ENCODE measurements around the gene WDR4. TPM values are rescaled to one million over a fixed set of nuclear protein-coding genes. Genes with fewer than 3 reads are reported as not detected.
"Not testable (repeated sequence)": the region's sequence is repeated elsewhere in the genome, so short reads cannot be mapped to it uniquely, and the experiment has no call there.

Gene WDR4
- total RNA-seq, 1 experiment from 2014 or later: 15.3 TPM

DNA sequence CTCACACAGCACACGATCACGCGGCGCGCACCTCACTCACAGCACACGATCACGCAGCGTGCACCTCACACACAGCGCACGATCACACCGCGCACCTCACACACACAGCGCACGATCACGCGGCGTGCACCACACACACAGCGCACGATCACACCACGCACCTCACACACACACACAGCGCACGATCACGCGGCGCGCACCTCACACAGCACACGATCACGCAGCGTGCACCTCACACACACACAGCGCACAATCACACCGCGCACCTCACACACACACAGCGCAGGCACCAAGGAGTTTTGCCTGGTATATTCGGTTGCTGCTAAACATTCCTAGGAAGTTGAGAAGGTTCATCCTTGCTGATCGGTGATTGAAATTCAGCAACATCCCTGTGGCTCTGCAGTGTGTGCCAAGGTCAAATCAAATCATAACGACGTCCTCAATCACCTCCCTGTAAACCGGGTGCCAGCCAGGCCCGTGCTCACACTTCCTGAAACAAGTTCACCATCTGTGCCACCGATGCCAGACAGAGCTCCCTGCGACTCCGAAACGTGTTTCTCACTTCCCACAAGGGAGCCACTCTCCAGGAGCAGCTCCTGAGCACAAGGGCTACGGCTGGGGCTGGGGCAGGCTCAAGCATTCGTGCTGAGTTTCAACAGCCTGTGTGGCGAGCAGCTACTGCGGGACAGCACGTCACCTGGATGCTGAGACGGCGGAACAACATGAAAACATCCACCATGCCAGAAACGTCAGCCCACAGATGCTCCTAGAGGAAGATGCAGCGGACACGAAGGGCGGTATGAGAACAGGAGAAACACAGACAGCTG, 30.2 kb downstream of the WDR4 start:
- H3K4me3 ChIP-seq (ENCODE audit: low read length): no peak overlapping the region
- H2AFZ ChIP-seq (ENCODE audit: low read length): no peak overlapping the region
- no peak for DNase-seq
- no peaks in the 10 kb centered on the region for H3K9me2 ChIP-seq (replicated peaks; ENCODE audit: insufficient read depth, low read length)
- H3K27me3 ChIP-seq (ENCODE audit: low read length): no peaks in the 10 kb centered on the region
- H3K36me3 ChIP-seq (ENCODE audit: insufficient read depth, low read length): peaks cover 22% of the 10 kb centered on the region
- peaks cover 28% of the 10 kb centered on the region for H3K79me2 ChIP-seq (ENCODE audit: low read length)
- H3K9ac ChIP-seq (ENCODE audit: low read length): no peak overlapping the region
- peaks cover 32% of the 10 kb centered on the region for H4K20me1 ChIP-seq (ENCODE audit: insufficient read depth, low read depth, low read length)
- no peaks in the 10 kb centered on the region for H3K4me1 ChIP-seq (ENCODE audit: low read length)
- H3K9me3 ChIP-seq (ENCODE audit: low read length): no peaks in the 10 kb centered on the region
- H3K27ac ChIP-seq (ENCODE audit: low read length): no peak overlapping the region
- H3K4me2 ChIP-seq (ENCODE audit: low read depth, low read length, poor library complexity, severe bottlenecking): no peak overlapping the region

DNA sequence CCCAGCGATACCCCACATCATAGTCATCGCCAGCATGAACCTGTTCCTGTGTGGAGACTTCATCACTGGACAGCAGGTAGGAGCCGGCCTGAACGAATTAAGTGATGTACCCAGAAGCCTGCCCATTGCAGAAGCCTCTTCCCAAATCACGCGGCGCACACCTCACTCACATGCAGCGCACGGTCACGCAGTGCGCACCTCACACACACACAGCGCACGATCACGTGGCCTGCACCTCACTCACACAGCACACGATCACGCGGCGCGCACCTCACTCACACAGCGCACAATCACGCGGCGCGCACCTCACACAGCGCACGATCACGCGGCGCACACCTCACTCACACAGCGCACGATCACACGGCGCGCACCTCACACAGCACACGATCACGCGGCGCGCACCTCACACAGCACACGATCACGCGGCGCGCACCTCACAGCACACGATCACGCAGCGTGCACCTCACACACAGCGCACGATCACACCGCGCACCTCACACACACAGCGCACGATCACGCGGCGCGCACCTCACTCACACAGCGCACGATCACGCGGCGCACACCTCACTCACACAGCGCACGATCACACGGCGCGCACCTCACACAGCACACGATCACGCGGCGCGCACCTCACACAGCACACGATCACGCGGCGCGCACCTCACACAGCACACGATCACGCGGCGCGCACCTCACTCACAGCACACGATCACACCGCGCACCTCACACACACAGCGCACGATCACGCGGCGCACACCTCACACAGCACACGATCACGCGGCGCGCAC, 31.0 kb downstream of the WDR4 start:
- not testable (repeated sequence) for H3K4me1 ChIP-seq (ENCODE audit: low read length); H3K27ac ChIP-seq (ENCODE audit: low read length); DNase-seq; H3K4me2 ChIP-seq (ENCODE audit: low read depth, low read length, poor library complexity, severe bottlenecking); H3K9me2 ChIP-seq (replicated peaks; ENCODE audit: insufficient read depth, low read length); H3K9ac ChIP-seq (ENCODE audit: low read length); H3K9me3 ChIP-seq (ENCODE audit: low read length); H2AFZ ChIP-seq (ENCODE audit: low read length); H3K4me3 ChIP-seq (ENCODE audit: low read length); H3K27me3 ChIP-seq (ENCODE audit: low read length)
- Histone ChIP-seq H3K79me2 (ENCODE audit: low read length) (peaks cover 28% of the 10 kb centered on the region), H3K36me3 (ENCODE audit: insufficient read depth, low read length) (peaks cover 27% of the 10 kb centered on the region), H4K20me1 (ENCODE audit: insufficient read depth, low read depth, low read length) (peaks cover 37% of the 10 kb centered on the region)

DNA sequence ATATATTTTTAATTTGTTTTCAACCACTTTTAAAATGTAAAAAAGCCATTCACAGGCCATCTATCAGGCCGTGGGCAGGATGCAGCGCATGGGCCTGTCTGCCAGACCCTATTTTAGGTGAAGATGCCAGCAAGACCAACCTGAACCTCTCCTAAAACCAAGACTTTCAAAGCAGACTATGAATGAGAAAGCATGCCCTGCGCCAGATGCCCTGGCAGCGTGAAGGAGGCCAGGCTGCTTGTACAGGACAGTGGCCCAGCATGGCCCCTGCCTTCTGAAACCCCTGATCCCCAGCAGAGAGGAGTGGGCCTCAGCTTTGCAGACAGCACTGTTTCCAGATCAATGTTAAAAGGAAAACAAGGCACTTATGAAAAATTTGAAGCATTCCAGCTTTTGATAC, 31.6 kb downstream of the WDR4 start:
- no peak overlapping the region for H3K9ac ChIP-seq (ENCODE audit: low read length)
- no peaks in the 10 kb centered on the region for H3K9me3 ChIP-seq (ENCODE audit: low read length)
- H3K36me3 ChIP-seq (ENCODE audit: insufficient read depth, low read length): peaks cover 32% of the 10 kb centered on the region
- H3K27ac ChIP-seq (ENCODE audit: low read length): no peak overlapping the region
- no peak for DNase-seq
- H4K20me1 ChIP-seq (ENCODE audit: insufficient read depth, low read depth, low read length): peaks cover 42% of the 10 kb centered on the region
- no peak overlapping the region for H3K4me2 ChIP-seq (ENCODE audit: low read depth, low read length, poor library complexity, severe bottlenecking)
- no peak overlapping the region for H3K4me3 ChIP-seq (ENCODE audit: low read length)
- no peaks in the 10 kb centered on the region for H3K9me2 ChIP-seq (replicated peaks; ENCODE audit: insufficient read depth, low read length)
- H3K27me3 ChIP-seq (ENCODE audit: low read length): no peaks in the 10 kb centered on the region
- no peaks in the 10 kb centered on the region for H3K4me1 ChIP-seq (ENCODE audit: low read length)
- H2AFZ ChIP-seq (ENCODE audit: low read length): no peak overlapping the region
- H3K79me2 ChIP-seq (ENCODE audit: low read length): peaks cover 28% of the 10 kb centered on the region

DNA sequence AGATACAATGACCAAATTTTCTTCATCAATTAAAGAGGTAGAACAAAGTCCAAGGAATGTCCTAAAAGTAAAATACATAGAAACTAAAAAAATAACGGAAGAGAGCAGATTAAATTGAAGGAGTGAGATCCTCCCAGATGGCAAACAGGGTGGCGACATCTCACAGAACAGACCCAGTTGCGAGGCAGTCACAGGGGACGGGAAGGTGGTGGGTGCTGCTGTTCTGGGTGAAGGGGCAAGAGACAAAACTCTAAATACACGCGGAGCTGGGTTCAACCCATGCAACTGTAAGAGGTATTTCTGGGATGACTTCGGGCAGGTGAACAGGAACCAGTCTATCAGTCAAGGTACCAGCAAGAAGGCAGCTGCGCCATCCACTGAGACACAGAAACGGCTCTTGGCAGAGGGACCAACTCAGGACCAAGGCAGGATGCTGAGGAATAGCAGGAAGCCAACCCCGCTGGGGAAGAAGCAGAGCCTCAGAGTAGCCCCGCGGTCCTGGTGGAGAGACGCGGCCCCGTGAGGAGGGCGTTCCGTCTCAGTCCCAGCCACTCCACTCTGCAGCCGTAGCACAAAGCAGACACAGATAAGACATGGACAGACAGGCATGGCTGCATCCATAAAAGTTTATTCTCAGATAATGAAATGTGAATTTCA, 32.2 kb downstream of the WDR4 start:
- Histone ChIP-seq H3K9me2 (replicated peaks; ENCODE audit: insufficient read depth, low read length) (no peaks in the 10 kb centered on the region), H3K27me3 (ENCODE audit: low read length) (no peaks in the 10 kb centered on the region), H2AFZ (ENCODE audit: low read length) (no peak overlapping the region), H3K4me2 (ENCODE audit: low read depth, low read length, poor library complexity, severe bottlenecking) (no peak overlapping the region), H3K4me3 (ENCODE audit: low read length) (no peak overlapping the region), H3K36me3 (ENCODE audit: insufficient read depth, low read length) (peaks cover 32% of the 10 kb centered on the region), H3K4me1 (ENCODE audit: low read length) (no peaks in the 10 kb centered on the region), H3K9ac (ENCODE audit: low read length) (no peak overlapping the region), H3K9me3 (ENCODE audit: low read length) (no peaks in the 10 kb centered on the region), H3K27ac (ENCODE audit: low read length) (no peak overlapping the region), H3K79me2 (ENCODE audit: low read length) (peaks cover 28% of the 10 kb centered on the region), H4K20me1 (ENCODE audit: insufficient read depth, low read depth, low read length) (peaks cover 46% of the 10 kb centered on the region)
- DNase-seq: no peak

DNA sequence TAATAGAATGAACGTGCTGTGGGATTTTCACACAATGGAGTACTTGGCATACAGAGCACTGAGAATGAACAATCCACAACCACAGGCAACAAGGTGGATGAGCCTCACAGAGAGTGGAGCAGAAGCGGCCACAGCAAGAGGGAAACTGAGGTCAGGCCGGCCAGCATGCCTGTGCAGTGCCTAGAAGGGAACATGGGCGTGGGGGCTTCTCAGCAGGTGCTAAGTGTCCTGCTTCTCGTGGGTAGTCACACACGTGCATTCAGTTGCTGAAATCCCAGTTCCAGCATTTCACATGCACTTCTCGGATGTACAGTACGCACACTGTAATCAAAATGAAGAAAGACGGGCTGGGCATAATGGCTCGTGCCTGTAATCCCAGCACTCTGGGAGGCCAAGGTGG, 33.1 kb downstream of the WDR4 start:
- Histone ChIP-seq H3K36me3 (ENCODE audit: insufficient read depth, low read length) (peaks cover 34% of the 10 kb centered on the region), H3K79me2 (ENCODE audit: low read length) (peaks cover 28% of the 10 kb centered on the region), H3K9me2 (replicated peaks; ENCODE audit: insufficient read depth, low read length) (no peaks in the 10 kb centered on the region), H3K4me2 (ENCODE audit: low read depth, low read length, poor library complexity, severe bottlenecking) (no peak overlapping the region), H3K9ac (ENCODE audit: low read length) (no peak overlapping the region), H2AFZ (ENCODE audit: low read length) (no peak overlapping the region), H3K9me3 (ENCODE audit: low read length) (no peaks in the 10 kb centered on the region), H3K4me3 (ENCODE audit: low read length) (no peak overlapping the region), H3K4me1 (ENCODE audit: low read length) (no peaks in the 10 kb centered on the region), H3K27ac (ENCODE audit: low read length) (no peak overlapping the region), H3K27me3 (ENCODE audit: low read length) (no peaks in the 10 kb centered on the region), H4K20me1 (ENCODE audit: insufficient read depth, low read depth, low read length) (peaks cover 46% of the 10 kb centered on the region)
- DNase-seq: no peak

DNA sequence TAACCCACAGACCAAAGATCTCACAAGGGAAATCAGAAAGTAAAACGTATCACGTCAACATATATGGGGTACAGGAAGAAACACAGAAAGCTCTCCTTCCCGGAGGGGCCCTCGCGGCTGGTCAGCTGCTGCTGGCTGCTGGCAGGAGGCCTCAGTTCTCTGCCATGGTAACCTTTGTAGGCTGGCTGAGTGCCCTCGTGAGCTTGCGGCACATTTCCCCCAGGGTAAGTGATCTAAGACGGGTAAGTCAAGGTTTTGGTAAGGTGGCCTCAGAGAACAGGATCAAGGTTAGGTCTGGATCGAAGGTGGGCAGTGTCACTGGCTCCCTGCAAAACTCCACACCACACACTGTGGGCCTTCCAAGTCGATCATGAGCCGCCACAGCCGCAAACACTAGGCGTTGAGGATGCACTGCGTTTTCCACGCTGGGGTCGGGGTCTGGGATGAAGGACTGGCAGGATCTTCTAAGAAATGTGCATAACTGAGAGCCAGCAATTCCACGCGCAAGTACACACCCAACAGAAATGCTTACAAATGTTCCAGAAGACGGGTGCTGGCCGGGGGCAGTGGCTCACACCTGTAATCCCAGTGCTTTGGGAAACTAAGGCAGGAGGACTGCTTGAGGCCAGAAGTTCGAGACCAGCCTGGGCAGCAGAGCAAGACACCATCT, 33.9 kb downstream of the WDR4 start:
- Histone ChIP-seq H3K79me2 (ENCODE audit: low read length) (peaks cover 26% of the 10 kb centered on the region), H3K27me3 (ENCODE audit: low read length) (no peaks in the 10 kb centered on the region), H3K9ac (ENCODE audit: low read length) (no peak overlapping the region)

DNA sequence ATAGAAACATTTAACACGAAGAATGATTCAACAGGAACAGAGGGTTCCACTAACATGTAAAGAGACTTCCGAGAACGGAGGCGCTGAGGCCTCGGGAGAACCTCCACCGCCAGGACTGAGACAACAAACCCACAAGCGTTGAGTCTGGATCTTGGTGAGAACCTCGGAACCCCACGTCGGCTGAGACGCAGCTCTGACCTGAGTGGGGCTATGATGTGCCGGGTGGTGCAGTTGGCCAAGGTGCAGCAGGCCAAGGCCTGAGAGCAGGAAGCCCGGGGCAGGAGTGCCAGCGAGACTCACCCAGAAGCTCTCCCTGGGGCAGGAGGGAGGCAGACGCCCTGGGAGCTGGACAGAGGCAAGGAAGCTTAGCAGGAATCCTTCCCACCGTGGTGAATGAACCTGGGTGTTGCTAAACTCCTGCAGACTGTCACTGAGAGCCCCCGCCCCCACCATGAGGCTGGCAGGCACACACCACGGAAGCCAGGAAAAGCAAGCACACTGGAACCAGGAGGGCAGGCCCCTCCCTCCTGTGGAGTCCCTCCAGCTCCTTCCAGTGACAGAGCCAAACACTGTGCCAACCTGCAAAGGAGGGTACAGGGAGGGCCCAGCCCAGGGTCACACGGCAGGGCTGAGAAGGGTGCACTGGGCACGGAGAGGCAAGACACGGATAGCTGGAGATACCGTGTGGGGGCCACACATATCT, 34.8 kb downstream of the WDR4 start:
- Histone ChIP-seq H3K79me2 (ENCODE audit: low read length) (peaks cover 19% of the 10 kb centered on the region; the same call in 1 of the 2 replicates), H3K4me3 (ENCODE audit: low read length) (no peak overlapping the region), H2AFZ (ENCODE audit: low read length) (no peak overlapping the region), H4K20me1 (ENCODE audit: insufficient read depth, low read depth, low read length) (peaks cover 55% of the 10 kb centered on the region), H3K27me3 (ENCODE audit: low read length) (no peaks in the 10 kb centered on the region), H3K4me2 (ENCODE audit: low read depth, low read length, poor library complexity, severe bottlenecking) (no peak overlapping the region), H3K9me2 (replicated peaks; ENCODE audit: insufficient read depth, low read length) (no peaks in the 10 kb centered on the region), H3K9ac (ENCODE audit: low read length) (no peak overlapping the region), H3K36me3 (ENCODE audit: insufficient read depth, low read length) (peaks cover 42% of the 10 kb centered on the region), H3K9me3 (ENCODE audit: low read length) (no peaks in the 10 kb centered on the region), H3K27ac (ENCODE audit: low read length) (no peak overlapping the region), H3K4me1 (ENCODE audit: low read length) (no peaks in the 10 kb centered on the region)
- DNase-seq: no peak

More for the DNA sequence above, 33.9 kb downstream of the WDR4 start:
- no peaks in the 10 kb centered on the region for H3K4me1 ChIP-seq (ENCODE audit: low read length)
- no peaks in the 10 kb centered on the region for H3K9me3 ChIP-seq (ENCODE audit: low read length)
- H3K4me3 ChIP-seq (ENCODE audit: low read length): no peak overlapping the region
- peaks cover 41% of the 10 kb centered on the region for H3K36me3 ChIP-seq (ENCODE audit: insufficient read depth, low read length)
- no peak overlapping the region for H3K27ac ChIP-seq (ENCODE audit: low read length)
- no peaks in the 10 kb centered on the region for H3K9me2 ChIP-seq (replicated peaks; ENCODE audit: insufficient read depth, low read length)
- H2AFZ ChIP-seq (ENCODE audit: low read length): no peak overlapping the region
- no peak overlapping the region for H3K4me2 ChIP-seq (ENCODE audit: low read depth, low read length, poor library complexity, severe bottlenecking)
- no peak for DNase-seq
- H4K20me1 ChIP-seq (ENCODE audit: insufficient read depth, low read depth, low read length): peaks cover 52% of the 10 kb centered on the region
